ENCODE results near the gene PXMP4. TPM values are rescaled to one million over a fixed set of nuclear protein-coding genes. Genes with fewer than 3 reads are reported as not detected.

PXMP4 gene
- total and polyA plus RNA-seq, 2 of the 4 experiments (the other 2 are of a cell fraction), result 3.6 to 7.1 TPM

DNA sequence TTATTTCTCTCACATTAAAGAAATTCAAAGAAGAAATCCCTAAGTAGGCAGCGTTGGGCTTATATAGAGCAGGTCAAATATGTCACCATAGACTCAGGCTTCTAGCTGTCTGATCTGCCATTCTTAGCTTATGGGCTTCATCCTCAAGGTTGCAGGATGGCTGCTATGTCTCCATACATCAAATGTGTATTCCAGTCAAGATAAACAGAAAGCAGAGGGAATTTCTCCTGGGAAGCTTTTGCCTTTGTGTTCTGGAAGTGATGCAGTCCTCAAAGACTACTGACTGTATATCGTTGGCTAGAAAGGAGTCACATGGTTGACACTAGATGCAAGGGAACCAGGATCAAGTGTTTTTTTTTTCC lies 47.6 kb upstream of the PXMP4 start:
- H3K56ac ChIP-seq (ENCODE audit: extremely low read depth, insufficient read depth, low read length), result no peak overlapping the region
- H4K91ac ChIP-seq (ENCODE audit: insufficient read depth, low read depth, low read length), result no peak overlapping the region
- no peak overlapping the region for H2AK5ac ChIP-seq (ENCODE audit: low read depth, low read length)
- H3K4me3 ChIP-seq (ENCODE audit: insufficient read depth, low read depth, low read length), result no peak overlapping the region
- H2BK15ac ChIP-seq (ENCODE audit: low read depth, low read length), result no peak overlapping the region
- H3K79me1 ChIP-seq (ENCODE audit: low read depth in 1 of 2, low read length in 2 of 2), result no peaks in the 10 kb centered on the region
- H3K18ac ChIP-seq (ENCODE audit: low read depth, low read length), result no peak overlapping the region
- H3K4ac ChIP-seq (ENCODE audit: low read depth, low read length), result no peak overlapping the region
- H3K9me1 ChIP-seq (ENCODE audit: insufficient read depth, low read length), result peaks cover 6% of the 10 kb centered on the region; the same call in 1 of the 2 replicates
- no peak overlapping the region for H3K9ac ChIP-seq (ENCODE audit: low read depth, low read length)
- H3K9me3 ChIP-seq (ENCODE audit: control insufficient read depth, insufficient read depth, low read length), result no peaks in the 10 kb centered on the region
- H4K8ac ChIP-seq (ENCODE audit: low read depth in 2 of 2, low read length in 2 of 2), result no peak overlapping the region
- H3K4me1 ChIP-seq (ENCODE audit: control insufficient read depth, insufficient read depth, low read length), result no peaks in the 10 kb centered on the region
- H3K27ac ChIP-seq (ENCODE audit: insufficient read depth, low read length), result no peak overlapping the region
- H3K23ac ChIP-seq (ENCODE audit: low read depth, low read length), result no peak overlapping the region
- TF ChIP-seq CHD1 (IDR thresholded peaks at IDR 0.05; ENCODE audit: low read depth, low read length), result no peak
- TF ChIP-seq MAFK (IDR thresholded peaks at IDR 0.05; ENCODE audit: low read depth, low read length), result no peak
- TF ChIP-seq CTCF (conservative IDR thresholded peaks at IDR 0.05; ENCODE audit: low read depth, low read length), result no peak
- H2AK9ac ChIP-seq (replicated peaks; ENCODE audit: low read depth, low read length, poor library complexity), result no peak overlapping the region
- POLR2A ChIA-PET (ENCODE audit: unreplicated experiment), result no interaction called here
- BruUV-seq (replicated peaks), result no TSS peak
- H2BK120ac ChIP-seq (ENCODE audit: low read depth, low read length), result no peak overlapping the region
- no peak overlapping the region for H2BK20ac ChIP-seq (ENCODE audit: low read depth, low read length)
- H3K4me2 ChIP-seq (ENCODE audit: low read depth, low read length), result no peak overlapping the region
- H2AFZ ChIP-seq (replicated peaks; ENCODE audit: low read length, poor library complexity), result no peak overlapping the region
- ATAC-seq (ENCODE audit: low read depth) (no peak), DNase-seq (no peak)
- H4K20me1 ChIP-seq (ENCODE audit: insufficient read depth, low read length), result no peaks in the 10 kb centered on the region
- intact Hi-C loops (cut with micrococcal nuclease) (no loop called here), in situ Hi-C loops (cut with MboI; ENCODE audit: low sequenced_read_pairs) (no loop called here), dilution Hi-C loops (cut with HindIII; ENCODE audit: low sequenced_read_pairs, unreplicated experiment) (no loop called here)
- no peak overlapping the region for H3K14ac ChIP-seq (replicated peaks; ENCODE audit: low read depth, low read length)
- no peak overlapping the region for H2BK5ac ChIP-seq (ENCODE audit: low read depth, low read length, poor library complexity, severe bottlenecking)
- H3K27me3 ChIP-seq (ENCODE audit: control insufficient read depth, insufficient read depth, low read length), result no peaks in the 10 kb centered on the region
- H3K36me3 ChIP-seq (ENCODE audit: control insufficient read depth, insufficient read depth, low read length), result peaks cover 7% of the 10 kb centered on the region; the same call in 1 of the 2 replicates
- no peak overlapping the region for H4K5ac ChIP-seq (ENCODE audit: low read depth, low read length)
- no CpG with 5 or more reads among the region's 2 CpGs for WGBS, 2 experiments (ENCODE audit: extremely low coverage in 2 of 2, insufficient read length in 1 of 2)
- CTCF ChIA-PET, result no interaction called here
